H1 (cell line): ENCODE measurements around the gene CDK5. TPM values are rescaled to one million over a fixed set of nuclear protein-coding genes. Genes with fewer than 3 reads are reported as not detected.

Source experiments
- CBX5 ChIP-seq: fragments of 300-800, 300-1000 bp; sonication (generic); IDR thresholded peaks from 2 replicates; pipeline ENCODE4 v1.7.1; 2016; ENCODE audit warnings: antibody characterized with exemption, low read length, low read depth
- CHD2 ChIP-seq: IDR thresholded peaks from 2 replicates; pipeline ENCODE4 v1.6.1; 2012; ENCODE audit warnings: low read length, improper control_type of control experiment
- EZH2 ChIP-seq: fragments of 200-600 bp; sonication (generic); IDR thresholded peaks from 2 replicates; pipeline ENCODE4 v1.7.1; 2012; ENCODE audit warnings: low read depth, mild to moderate bottlenecking, moderate library complexity, low read length, inconsistent platforms; ENCODE audit not compliant: severe bottlenecking
- HDAC6 ChIP-seq: IDR thresholded peaks from one replicate; pipeline ENCODE4 v1.7.1; 2012; ENCODE audit warnings: low read depth, mild to moderate bottlenecking, inconsistent platforms, low read length, moderate library complexity
- JUN ChIP-seq: IDR thresholded peaks from 2 replicates; pipeline ENCODE4 v1.6.1; 2011; ENCODE audit warnings: low read depth, mild to moderate bottlenecking, improper control_type of control experiment, low read length
- MAFK ChIP-seq: IDR thresholded peaks from 2 replicates; pipeline ENCODE4 v1.6.1; 2012; ENCODE audit warnings: low read depth, mild to moderate bottlenecking, improper control_type of control experiment, low read length
- NANOG ChIP-seq: IDR thresholded peaks from 2 replicates; pipeline ENCODE4 v1.6.1; 2011; ENCODE audit warnings: low read length, low read depth, mild to moderate bottlenecking, inconsistent platforms; ENCODE audit not compliant: insufficient read depth, poor library complexity, severe bottlenecking
- PHF8 ChIP-seq: fragments of 200-600 bp; sonication (generic); conservative IDR thresholded peaks from 2 replicates; pipeline ENCODE4 v1.7.1; 2012; ENCODE audit warnings: low read depth, mild to moderate bottlenecking, inconsistent platforms, low read length, moderate library complexity
- POU5F1 ChIP-seq: IDR thresholded peaks from 2 replicates; pipeline ENCODE4 v1.6.1; 2011; ENCODE audit warnings: low read depth, mild to moderate bottlenecking, low read length, moderate library complexity
- RAD21 ChIP-seq, 2 experiments: IDR thresholded peaks in 1 of 2; conservative IDR thresholded peaks in 1 of 2; 2 replicates each; pipeline ENCODE4 v1.6.1; 2011; ENCODE audit warnings: low read depth in 2 of 2, low read length in 2 of 2, improper control_type of control experiment in 1 of 2, inconsistent platforms in 1 of 2, mild to moderate bottlenecking in 1 of 2, moderate library complexity in 1 of 2
- SIN3A ChIP-seq, 2 experiments: IDR thresholded peaks in 1 of 2; conservative IDR thresholded peaks in 1 of 2; 2 replicates each; pipeline ENCODE4 v1.6.1; 2011 to 2012; ENCODE audit warnings: low read length in 2 of 2, improper control_type of control experiment in 1 of 2, low read depth in 1 of 2, mild to moderate bottlenecking in 1 of 2
- SIX5 ChIP-seq: IDR thresholded peaks from 2 replicates; pipeline ENCODE4 v1.6.1; 2011; ENCODE audit warnings: mild to moderate bottlenecking, low read depth, low read length
- TAF1 ChIP-seq: IDR thresholded peaks from 2 replicates; pipeline ENCODE4 v1.6.1; 2011; ENCODE audit warnings: mild to moderate bottlenecking, low read depth, low read length
- polyA plus RNA-seq, 7 experiments: library from polyadenylated mRNA; depleted of rRNA in 3 of 7; stranded (reverse) in 5 of 7; unstranded in 2 of 7; fragments of >200 nt in 5 of 7; fragments of 200-250 nt in 2 of 7; gene quantifications; 1 replicate in 5 of 7; 2 replicates in 1 of 7; 4 replicates in 1 of 7; pipeline versions ENCODE4 v1.2.1 to v1.2.3, GENCODE V29; 2011 to 2013; ENCODE audit warnings: missing spikeins in 2 of 7, mixed read lengths in 2 of 7
- total RNA-seq: library from RNA; stranded (reverse); fragmentation: NEBNext Ultra II Directional; extraction: Animal tissue kit (Norgen Biotek cat#: 25700); gene quantifications from 2 replicates; pipeline ENCODE4 v1.2.1, GENCODE V29; 2021
- TF ChIP-seq, protein P1 (sequence below): IDR thresholded peaks from 2 replicates; pipeline ENCODE4 v1.6.1; 2012; ENCODE audit warnings: low read length, inconsistent platforms

CDK5 gene
- total and polyA plus RNA-seq, 2 of the 8 experiments (the other 6 are each of a cell fraction or from before 2014, with no cell fraction given) = 22.8 to 37.2 TPM

DNA sequence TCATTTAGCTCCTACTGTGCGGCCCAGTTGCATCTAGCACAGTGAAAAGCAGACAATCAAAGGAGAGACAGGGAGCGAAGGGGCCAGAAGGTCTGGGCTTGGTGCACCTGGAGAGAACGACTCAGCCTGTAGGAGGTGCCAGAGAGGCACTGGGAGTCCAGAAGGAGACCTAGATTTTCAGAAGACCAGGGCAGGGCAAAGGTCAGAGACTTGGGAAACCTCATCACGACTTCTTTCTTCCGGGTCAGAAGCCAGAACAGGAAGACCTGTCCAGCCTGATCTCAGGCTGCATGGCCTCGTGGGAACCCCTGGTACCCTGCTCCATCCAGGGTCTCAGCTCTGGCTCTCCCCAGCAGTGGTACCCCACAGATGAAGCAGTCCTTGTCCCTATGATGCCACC lies 33.7 kb upstream of the CDK5 start (continued):
- TF ChIP-seq PHF8 (no peak), NANOG (no peak), EZH2 (no peak), SIN3A (conservative IDR thresholded peaks at IDR 0.05 in 1 of 2, IDR thresholded peaks at IDR 0.05 in 1 of 2; ENCODE audit: low read depth in 1 of 2, low read length in 2 of 2) (peak in 1 of 2 experiments; percentile 64; a peak in 1 of 4 replicates), MAFK (no peak), POU5F1 (no peak), TAF1 (no peak), RAD21 (IDR thresholded peaks at IDR 0.05 in 1 of 2, conservative IDR thresholded peaks at IDR 0.05 in 1 of 2; ENCODE audit: low read depth in 2 of 2, low read length in 2 of 2) (peak; percentile 65 to 67), CHD2 (no peak), CBX5 (no peak), SIX5 (no peak), HDAC6 (no peak), JUN (no peak)
- TF ChIP-seq, protein P1, sequence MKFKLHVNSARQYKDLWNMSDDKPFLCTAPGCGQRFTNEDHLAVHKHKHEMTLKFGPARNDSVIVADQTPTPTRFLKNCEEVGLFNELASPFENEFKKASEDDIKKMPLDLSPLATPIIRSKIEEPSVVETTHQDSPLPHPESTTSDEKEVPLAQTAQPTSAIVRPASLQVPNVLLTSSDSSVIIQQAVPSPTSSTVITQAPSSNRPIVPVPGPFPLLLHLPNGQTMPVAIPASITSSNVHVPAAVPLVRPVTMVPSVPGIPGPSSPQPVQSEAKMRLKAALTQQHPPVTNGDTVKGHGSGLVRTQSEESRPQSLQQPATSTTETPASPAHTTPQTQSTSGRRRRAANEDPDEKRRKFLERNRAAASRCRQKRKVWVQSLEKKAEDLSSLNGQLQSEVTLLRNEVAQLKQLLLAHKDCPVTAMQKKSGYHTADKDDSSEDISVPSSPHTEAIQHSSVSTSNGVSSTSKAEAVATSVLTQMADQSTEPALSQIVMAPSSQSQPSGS = no peak
- TF ChIP-seq, all 59 proteins: peak for 6
